DMS 273 treated with DMSO at 0.1 percent for 48 hours (cell line): ENCODE data around the gene ZFP36.

Experiments used
- DNase-seq: peaks from one replicate; lab custom pipeline; 2025; lab: John Stamatoyannopoulos, UW

Gene ZFP36

GRCh38 chr19:39384839-39385568 lies 21.6 kb upstream of the ZFP36 start:
- no peak for DNase-seq

GRCh38 chr19:39385629-39386411 lies 20.8 kb upstream of the ZFP36 start:
- no peak for DNase-seq

GRCh38 chr19:39386557-39386956 lies 20.1 kb upstream of the ZFP36 start:
- DNase-seq = no peak

- DNase-seq = no peak
These were observed 18.0 kb upstream of the ZFP36 start for GRCh38 chr19:39388657-39389056.

- no peak for DNase-seq
These were observed 16.8 kb upstream of the ZFP36 start for GRCh38 chr19:39389631-39390414.

- DNase-seq = no peak
These were observed 16.2 kb upstream of the ZFP36 start for GRCh38 chr19:39390451-39390750.

GRCh38 chr19:39390751-39391437 lies 15.8 kb upstream of the ZFP36 start, which contains the start of the genes MED29 and PAF1:
Gene MED29, plus strand, starts transcription at chr19:39391378. Its CDS starts 45 bp downstream, at chr19:39391423.
Gene PAF1, minus strand, starts transcription at chr19:39391106. Its CDS starts 242 bp downstream, at chr19:39390864.
- DNase-seq = peak; percentile 99

GRCh38 chr19:39397360-39398296 lies 9.0 kb upstream of the ZFP36 start:
- DNase-seq = peak; percentile 21

GRCh38 chr19:39398297-39398864 lies 8.3 kb upstream of the ZFP36 start:
- no peak for DNase-seq

GRCh38 chr19:39399668-39400050 lies 7.0 kb upstream of the ZFP36 start:
- DNase-seq = no peak

GRCh38 chr19:39400061-39400460 lies 6.6 kb upstream of the ZFP36 start:
- DNase-seq = no peak

GRCh38 chr19:39401070-39401548 lies 5.5 kb upstream of the ZFP36 start:
- DNase-seq = no peak

- DNase-seq = no peak
These were observed 4.9 kb upstream of the ZFP36 start for GRCh38 chr19:39401549-39402345.

GRCh38 chr19:39402346-39403300 lies 4.0 kb upstream of the ZFP36 start:
- peak; percentile 25 for DNase-seq

GRCh38 chr19:39403331-39404312 lies 3.0 kb upstream of the ZFP36 start:
- DNase-seq = peak; percentile 30

GRCh38 chr19:39405261-39405957 lies 1.2 kb upstream of the ZFP36 start:
- DNase-seq = no peak
